Measurements from ENCODE around the gene BABAM1.

DNA sequence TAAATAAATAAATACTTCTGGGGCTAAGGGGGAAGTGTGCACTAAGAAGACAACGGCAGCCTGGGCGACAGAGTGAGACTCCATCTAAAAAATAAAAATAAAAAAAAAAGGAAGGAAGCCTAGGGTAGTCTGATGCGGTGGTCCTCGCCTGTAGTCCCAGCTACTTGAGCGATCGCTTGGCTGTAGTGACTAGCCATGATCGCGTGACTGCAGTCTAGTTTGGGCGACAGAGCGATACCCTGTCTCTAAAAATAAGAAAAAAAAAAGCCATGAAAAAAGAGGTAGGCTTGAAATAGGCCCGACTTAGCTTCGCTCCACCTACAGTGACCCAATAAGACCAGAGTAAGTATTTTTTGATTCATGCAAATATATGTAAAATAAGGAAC is 661 bp upstream of the BABAM1 start:
- TF ChIP-seq, protein P1, sequence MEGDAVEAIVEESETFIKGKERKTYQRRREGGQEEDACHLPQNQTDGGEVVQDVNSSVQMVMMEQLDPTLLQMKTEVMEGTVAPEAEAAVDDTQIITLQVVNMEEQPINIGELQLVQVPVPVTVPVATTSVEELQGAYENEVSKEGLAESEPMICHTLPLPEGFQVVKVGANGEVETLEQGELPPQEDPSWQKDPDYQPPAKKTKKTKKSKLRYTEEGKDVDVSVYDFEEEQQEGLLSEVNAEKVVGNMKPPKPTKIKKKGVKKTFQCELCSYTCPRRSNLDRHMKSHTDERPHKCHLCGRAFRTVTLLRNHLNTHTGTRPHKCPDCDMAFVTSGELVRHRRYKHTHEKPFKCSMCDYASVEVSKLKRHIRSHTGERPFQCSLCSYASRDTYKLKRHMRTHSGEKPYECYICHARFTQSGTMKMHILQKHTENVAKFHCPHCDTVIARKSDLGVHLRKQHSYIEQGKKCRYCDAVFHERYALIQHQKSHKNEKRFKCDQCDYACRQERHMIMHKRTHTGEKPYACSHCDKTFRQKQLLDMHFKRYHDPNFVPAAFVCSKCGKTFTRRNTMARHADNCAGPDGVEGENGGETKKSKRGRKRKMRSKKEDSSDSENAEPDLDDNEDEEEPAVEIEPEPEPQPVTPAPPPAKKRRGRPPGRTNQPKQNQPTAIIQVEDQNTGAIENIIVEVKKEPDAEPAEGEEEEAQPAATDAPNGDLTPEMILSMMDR (IDR thresholded peaks at IDR 0.05 in 4 of 5, conservative IDR thresholded peaks at IDR 0.05 in 1 of 5): no peak
- TF ChIP-seq POLR2A (IDR thresholded peaks at IDR 0.05): no peak

All from gastrocnemius medialis (tissue), 4 donors.